Vagina (tissue), 2 donors: ENCODE data around the gene CHST2.

Source experiments
- POLR2A ChIP-seq, 2 donors: fragments of 450-650 bp; IDR thresholded peaks; one replicate each; pipeline ENCODE4 v1.6.1; 2017; ENCODE audit warnings: antibody characterized with exemption in 2 of 2, mild to moderate bottlenecking in 2 of 2, moderate library complexity in 2 of 2
- POLR2AphosphoS5 ChIP-seq, 2 donors: sonication (generic); formaldehyde crosslinking; IDR thresholded peaks; one replicate each; pipeline ENCODE4 v1.9.0; 2017; ENCODE audit warnings: antibody characterized with exemption in 2 of 2, mild to moderate bottlenecking in 2 of 2, low read depth in 1 of 2; ENCODE audit not compliant: insufficient read depth in 1 of 2
- TF ChIP-seq, protein P1 (sequence below), 3 experiments: fragments of 450-650 bp in 2 of 3; fragments of 200-600 bp in 1 of 3; sonication (generic) in 1 of 3; IDR thresholded peaks; one replicate each; pipeline ENCODE4 v1.5.1; 2017 to 2019; ENCODE audit warnings: antibody characterized with exemption in 3 of 3, mild to moderate bottlenecking in 2 of 3, moderate library complexity in 2 of 3

DNA sequence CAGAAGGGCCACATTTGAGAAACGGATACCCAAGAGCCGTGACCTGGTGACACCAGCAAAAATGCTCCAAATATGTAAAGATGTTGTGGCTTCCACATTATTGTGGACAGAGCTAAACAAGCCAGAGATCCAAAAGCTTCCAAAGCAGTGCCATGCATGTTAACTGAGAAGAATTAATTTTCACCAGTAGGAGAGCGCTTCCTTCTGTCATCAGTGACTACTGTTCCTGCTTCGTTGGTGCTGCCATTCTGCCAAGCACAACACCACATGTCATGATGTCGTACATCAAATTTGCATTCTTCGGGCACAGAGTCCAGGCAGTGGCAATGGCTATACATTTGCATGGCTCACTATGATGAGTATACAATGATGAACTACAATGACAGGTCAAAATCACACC lies 19.1 kb upstream of the CHST2 start:
- TF ChIP-seq, protein P1, sequence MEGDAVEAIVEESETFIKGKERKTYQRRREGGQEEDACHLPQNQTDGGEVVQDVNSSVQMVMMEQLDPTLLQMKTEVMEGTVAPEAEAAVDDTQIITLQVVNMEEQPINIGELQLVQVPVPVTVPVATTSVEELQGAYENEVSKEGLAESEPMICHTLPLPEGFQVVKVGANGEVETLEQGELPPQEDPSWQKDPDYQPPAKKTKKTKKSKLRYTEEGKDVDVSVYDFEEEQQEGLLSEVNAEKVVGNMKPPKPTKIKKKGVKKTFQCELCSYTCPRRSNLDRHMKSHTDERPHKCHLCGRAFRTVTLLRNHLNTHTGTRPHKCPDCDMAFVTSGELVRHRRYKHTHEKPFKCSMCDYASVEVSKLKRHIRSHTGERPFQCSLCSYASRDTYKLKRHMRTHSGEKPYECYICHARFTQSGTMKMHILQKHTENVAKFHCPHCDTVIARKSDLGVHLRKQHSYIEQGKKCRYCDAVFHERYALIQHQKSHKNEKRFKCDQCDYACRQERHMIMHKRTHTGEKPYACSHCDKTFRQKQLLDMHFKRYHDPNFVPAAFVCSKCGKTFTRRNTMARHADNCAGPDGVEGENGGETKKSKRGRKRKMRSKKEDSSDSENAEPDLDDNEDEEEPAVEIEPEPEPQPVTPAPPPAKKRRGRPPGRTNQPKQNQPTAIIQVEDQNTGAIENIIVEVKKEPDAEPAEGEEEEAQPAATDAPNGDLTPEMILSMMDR (IDR thresholded peaks at IDR 0.05): no peak
- no peak for TF ChIP-seq POLR2AphosphoS5 (IDR thresholded peaks at IDR 0.05; ENCODE audit: insufficient read depth in 1 of 2, low read depth in 1 of 2)
- no peak for TF ChIP-seq POLR2A (IDR thresholded peaks at IDR 0.05)
